DMS 273 treated with DMSO at 0.1 percent for 48 hours (cell line): ENCODE results near the gene EIF3F.
A peak's percentile ranks its signal among the peaks of the same experiment; 100 is the strongest.

Source experiments
- DNase-seq: peaks from one replicate; lab custom pipeline; 2025; lab: John Stamatoyannopoulos, UW

Gene EIF3F

DNA sequence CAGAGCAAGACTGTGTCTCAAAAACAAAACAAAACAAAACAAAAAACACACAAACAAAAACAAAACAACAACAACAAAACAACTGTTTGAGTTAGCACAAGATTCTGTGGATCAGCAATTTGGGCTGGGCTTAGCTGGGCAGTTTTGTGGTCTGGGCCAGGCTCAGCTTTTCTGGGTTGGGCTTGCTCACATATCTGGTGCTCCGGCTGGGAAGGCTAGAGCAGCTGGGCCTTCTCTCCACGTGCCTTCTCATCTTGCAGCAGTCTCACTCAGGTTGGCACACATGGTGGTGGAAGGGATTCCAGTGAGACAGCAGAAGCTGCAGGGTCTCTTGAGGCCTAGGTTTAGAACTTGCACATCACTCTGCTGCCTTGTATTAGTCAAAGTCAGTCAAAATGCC is 35.7 kb downstream of the EIF3F start:
- no peak for DNase-seq

DNA sequence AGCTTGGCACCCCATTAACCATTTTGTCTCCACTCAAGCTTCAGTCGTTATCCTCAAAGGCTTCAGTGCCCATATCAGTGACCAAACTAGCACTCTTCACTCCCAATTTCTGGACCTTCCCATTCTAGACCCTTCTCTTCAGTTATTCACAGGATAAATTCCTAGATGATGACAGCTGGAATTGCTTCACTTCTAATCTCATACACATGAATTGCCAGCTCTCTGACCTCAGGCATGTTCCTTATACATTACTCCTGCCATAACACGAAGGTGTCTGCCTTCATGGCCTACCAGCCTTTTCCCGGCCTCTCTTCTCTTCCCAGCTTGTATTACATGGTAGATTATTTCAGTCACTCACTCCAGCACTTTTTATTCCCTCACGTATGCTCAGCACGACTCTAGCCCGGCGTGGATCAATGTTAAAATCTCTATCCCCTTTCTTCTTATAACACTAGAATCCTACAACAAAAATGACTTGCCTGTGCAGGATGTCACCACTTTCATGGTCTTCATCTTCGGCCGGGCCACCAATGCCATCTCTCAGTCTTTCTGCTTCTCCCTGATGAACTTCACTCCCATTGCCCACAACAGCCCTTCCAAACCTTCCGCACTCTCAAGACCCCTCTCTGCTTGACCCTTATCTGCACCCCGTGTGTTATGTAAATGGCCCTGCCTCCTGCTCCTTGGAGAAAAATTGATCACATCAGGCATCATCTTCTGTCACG is 36.9 kb downstream of the EIF3F start:
- no peak for DNase-seq

DNA sequence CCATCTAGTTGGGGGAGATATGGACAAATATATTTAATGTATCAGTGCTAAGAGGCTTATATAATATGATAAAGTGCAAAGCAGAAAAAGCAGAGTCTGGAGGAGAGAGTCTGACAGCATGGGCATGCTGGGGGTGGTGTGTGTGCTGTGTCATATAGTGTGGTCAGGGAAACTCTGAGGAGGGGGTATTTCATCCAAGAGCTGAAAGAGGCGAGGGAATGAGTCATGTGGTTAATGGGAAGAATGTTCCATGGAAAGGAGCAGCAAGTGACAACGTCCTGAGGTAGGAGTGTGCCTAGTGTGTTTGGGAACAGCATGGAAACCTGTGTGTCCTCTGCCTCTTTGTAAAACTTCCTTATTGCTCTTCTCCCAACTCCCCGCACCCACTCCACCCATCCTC is 38.0 kb downstream of the EIF3F start:
- DNase-seq: no peak

DNA sequence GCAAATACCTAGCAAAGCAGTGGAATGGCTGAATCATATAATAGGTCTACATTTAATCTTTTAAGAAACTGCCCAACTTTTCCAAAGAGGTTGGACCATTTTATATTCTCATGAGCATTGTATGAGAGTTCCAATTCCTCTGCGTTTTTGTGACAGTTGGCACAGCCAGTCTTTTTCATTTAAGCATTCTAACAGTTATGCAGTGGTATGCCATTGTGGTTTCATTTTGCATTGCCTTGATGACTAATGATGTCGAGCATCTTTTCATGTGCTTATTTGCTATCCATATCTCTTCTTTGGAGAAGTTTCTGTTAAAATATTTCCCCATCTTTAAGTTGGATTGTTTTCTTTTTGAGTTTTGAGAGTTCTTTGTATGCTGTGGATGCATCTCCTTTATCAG is 38.7 kb downstream of the EIF3F start:
- no peak for DNase-seq

DNA sequence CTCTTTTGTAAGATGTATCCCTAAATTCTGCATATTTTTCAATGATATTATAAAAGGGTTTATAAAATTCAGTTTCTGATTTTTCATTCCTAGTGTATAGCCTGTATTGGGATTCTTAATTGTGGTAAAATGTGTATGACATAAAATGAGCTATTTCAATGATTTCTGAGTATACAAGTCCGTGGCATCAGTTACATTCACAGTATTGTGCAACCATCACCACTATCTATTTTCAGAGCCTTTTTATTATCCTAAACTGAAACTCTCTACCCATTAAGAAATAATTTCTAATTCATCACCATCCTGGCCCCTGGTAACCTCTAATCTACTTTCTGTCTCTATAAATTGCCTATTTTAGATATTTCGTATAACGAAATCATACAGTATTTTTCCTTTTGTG is 39.8 kb downstream of the EIF3F start:
- no peak for DNase-seq

DNA sequence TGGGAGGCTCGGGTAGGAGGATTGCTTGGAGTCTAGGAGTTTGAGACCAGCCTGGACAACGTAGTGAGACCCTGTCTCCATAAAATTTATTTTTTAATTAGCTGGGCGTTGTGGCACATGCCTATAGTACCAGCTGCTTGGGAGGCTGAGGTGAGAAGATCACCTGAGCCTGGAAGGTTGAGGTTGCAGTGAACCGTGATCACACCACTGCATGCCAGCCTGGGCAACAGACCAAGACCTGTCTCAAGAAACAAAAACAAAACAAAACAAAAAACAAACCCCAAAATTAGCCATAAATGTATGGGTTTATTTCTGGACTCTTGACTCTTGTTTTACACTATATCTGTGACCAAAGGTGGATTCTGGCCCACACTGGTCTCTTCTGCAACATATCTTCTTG is 41.6 kb downstream of the EIF3F start:
- no peak for DNase-seq

DNA sequence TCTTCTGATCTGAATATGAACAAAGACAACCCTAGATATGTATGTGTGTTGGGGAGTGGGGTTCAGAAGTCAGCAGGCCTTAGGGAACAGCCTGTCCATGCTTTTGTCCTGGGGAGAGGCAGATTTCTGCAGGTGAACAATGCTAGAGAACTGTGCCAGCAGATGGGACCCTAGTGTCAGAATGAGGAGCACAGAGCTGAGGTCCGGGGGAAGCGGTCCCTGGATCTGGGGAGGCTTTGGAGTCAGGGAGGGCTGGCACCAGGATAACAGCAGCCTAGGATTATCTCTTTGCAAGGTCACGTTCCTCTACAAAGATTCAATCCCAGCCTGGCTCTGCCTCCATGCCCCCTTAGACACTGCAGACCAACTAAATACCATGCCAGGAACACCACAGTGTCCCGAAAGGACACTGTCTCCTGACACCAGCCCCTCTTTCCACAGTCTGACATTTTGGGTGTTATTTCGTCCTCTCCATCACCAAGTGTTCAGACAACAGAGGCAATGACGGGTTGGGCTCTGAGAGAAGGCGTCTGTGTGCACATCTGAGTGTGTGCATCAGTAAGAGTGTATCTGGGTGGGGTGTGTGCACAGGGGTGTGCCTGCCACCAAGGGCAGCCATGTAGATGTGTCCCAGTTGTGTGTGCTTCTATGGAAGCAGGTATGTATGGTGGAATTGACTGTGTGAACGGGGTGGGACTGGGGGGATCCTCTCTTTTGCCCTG is 43.5 kb downstream of the EIF3F start:
- no peak for DNase-seq

DNA sequence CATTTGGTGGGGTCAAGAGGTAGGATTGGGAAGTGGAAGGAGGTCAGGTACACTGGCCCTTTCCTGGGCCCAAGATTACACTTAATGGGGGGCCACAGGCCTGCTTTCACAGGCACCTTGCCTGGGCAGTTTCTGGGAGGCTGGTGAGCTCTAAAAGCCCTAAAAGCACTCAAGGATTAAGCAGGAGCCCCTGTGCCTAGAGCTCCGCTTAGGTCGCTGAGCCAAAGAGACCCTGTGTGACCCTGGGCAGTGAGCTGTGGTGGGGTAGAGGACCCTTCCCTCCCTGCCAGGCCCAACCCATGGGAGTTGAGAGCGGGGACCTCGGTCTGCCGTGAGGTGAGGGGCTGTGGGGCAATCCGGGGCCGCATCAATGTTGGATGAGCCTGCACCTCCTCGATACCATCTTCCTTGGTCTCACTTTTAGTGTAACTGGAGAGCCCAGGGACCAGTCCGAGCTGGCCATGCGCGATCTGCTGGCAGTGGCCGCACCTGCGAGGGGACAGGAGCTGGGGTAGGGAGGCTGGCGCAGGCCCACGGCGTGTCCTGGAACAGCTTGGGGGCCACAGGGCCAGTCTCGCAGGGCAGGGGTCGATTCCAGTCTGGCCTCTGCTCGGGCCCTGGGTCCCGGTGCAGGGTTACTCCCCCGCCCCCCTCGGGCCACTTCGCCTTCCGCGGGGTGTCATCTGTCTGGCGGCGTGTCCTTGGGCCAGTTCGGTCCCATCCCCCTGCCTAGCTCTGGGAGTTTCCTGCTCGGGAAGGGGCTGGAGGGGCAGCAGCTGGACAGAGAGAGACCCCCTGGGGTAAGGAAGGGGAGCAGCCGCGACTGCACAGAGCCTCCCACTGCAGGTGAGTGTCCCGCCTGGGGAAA is 44.3 kb downstream of the EIF3F start:
- DNase-seq: no peak

DNA sequence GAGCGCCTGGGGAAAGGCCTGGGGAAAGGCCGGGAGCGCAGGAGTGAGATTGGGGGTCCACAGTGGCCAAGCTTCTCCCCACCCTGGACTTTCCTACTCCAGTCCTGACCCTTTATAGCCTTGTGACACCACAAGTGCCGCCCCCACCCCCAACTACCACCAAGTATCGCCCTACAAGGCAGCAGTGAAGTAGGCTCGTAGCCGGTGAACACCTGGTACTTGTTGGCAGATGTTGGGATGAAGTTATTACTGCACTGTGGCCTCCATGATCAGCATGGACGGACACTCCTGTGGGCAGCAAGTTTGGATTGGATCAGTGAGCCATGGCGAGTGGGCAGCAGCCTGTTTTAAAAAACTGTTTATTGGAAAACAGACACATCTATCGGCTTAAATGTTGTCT is 45.0 kb downstream of the EIF3F start:
- no peak for DNase-seq

DNA sequence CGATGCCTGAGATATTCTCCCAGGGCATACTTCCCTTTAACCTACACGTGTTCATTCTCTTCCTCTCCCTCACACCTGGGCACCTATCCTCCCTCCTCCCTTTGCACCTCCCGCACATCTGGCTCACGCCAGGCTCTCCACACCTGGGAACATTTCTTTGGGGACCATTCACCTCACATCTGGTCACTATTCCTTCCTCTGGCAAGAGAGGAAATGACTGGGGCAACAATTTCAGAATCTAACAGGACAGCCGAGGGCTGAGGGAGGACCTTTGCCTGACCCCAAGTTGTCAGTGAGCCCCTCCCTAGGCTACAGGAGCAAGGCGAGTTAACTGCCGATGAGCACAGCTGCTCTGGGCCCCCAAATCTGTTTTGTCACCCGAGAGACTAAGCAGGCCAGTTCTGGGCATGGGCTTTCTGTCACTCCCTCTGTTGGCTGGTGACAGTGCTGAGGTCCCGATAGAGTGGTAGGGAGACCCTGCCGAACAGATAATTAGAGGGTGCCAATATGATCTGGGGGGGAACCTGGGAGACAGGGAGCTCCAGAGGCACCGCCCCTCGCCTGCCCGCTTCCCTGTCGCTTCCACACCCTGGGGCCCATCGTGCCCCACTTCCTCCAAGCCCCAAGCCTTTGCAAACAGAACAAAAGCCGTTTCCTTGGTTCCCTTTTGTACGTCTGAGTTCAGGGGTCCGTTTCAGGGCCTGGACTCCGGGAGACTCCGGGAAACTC is 45.6 kb downstream of the EIF3F start:
- no peak for DNase-seq

DNA sequence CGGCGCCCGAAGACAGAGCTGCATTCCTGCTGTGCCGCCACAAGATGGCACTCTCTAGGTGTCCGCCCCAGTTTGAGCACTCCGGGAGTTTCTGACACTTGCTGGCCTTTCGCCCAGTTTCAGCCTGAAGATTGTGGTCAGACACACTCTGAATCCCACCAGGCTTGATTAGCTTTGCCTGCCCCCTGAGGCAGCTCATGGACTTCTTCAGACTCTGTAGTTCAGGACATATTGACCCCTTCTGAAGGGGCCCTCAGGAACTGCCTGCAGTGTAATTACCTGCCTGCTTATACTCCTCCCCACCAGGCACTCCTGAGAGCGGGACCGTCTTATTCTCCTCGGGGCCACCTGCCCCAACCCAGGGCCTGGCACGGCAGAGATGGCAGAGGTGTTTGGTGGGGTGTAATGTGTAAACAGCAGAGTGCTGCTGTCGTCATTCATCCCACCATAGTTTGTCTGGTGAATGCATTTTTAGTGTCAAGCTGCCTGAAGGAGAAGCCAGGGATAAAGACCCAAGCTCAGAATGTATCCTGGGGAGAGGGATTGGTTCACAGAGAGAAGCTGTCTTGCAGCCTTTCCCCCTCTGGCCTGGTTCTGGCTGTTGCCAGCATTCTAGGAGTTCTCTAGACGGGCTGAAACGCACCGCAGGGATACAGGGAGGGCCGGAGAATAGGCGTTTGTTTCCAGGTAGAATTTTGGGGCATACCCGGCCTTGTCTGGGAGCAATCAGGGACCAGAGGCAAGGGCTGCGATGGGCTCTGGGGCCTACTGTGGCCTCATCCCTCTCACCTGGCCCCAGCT is 46.4 kb downstream of the EIF3F start:
- DNase-seq: peak; percentile 32

DNA sequence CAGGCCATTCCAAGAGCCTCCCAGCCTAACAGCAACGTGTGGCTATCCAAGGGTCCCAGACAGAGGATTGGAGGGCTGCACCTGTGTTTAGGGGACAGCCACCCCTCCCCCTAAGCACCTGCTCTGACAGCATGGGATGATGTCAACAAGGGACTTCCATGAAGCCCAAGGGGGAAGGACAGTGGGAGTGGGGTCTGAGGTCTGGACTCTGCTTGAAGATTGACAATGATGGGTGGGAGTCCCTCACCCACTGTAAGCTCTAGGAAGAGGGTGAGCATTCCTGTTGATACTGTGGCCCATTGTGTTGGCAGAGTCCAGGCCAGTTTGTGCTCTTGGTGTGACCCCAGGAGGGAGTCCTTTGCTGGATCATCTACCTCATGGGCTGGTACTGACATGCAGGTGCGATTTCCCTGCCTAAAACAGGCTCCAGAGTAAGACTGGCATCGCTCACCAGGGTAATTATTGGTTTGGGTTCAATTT is 47.0 kb downstream of the EIF3F start:
- no peak for DNase-seq

DNA sequence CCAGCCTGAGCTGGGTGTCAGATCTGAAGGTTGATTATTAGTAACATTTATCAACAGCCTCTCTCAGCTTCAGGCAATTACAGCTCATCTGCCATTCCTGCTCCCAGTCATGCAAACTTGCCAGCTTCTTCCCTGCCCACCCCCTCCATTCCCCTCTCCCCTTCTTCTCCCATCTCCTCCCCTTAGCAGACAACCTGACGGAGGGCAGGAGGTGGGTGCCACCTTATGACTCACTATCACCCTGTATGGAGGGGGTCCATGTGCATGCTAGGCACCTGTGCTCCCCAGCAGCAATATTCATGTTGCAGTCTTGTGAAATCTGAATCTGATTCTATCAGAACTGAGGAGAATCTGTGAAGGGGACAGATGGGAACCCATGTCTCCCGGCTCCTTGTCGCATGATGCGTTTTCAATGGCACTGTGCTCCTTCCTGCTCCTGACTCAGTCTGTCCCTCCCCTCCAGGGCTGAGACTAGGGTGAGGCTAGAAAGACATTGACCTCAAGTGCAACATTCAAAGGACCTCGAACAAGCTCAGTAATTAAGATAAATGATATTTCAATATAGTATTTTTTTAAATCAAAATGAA is 47.6 kb downstream of the EIF3F start:
- DNase-seq: no peak

DNA sequence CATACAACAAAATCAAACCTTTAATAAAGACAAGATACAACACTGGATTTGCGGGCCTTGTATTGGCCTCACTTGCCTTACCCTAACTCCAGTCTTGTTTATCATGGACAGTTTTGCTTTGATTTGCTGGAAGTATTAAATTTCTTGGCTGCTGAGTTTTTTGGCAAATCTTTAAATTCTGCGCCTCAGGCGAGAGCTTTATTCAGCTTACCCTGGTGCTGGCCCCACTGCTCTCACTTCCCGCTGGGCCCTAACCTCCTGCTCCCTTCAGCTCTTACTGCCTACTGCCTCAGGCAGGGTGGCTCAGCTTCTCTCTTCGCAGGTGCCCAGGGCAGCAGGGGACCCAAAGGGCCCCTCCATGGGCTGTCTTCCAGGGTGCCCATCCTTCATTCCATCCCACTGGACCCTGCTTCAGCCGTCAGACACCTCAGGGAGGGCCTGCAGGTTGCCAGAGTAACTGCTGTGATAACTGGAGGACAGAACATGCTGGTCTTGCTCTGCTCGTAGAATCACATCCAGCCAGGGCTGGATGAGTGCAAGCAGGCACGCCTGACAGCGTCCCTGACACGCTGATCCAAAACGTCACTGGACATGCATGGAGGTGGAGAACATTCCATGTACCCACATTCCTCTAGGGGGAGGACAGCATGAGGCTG is 48.2 kb downstream of the EIF3F start:
- DNase-seq: no peak

DNA sequence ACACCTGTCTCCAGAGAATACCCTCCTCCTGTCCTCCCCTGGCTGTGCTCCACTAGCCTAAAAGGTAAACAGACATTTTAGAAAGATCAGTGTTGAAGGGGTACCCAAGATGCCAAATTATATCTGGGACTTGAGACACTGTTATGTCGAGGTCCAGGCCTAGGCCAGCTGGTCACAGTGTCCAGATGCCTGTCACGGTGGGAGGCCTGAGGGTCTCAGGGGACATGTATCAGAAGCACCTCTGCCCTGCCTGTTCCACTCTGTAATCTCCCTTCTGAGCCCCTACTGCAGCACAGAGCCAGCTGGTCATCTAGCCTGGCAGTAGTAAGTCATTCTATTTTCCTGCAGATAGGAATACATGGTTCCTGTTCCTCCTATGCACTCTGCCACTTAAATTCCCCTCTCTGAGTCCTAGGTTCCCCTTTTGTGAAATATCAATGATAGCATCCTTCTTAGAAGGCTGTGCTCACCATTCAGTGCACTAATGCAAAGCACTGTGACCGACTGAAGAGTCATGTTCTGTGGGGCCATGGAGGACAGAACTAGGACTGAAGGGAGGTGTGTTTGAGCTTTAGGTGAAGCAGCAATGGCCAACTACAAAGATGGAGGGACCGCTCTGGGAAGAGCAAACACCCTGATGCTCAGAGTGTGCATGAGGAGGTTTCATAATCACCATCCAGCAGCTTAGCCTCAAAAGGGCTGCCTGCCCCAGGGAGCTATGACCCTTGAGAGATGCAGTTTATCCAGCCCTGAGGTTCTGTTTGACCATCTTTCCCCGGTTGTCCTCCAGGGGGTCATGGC is 49.1 kb downstream of the EIF3F start:
- DNase-seq: no peak

DNA sequence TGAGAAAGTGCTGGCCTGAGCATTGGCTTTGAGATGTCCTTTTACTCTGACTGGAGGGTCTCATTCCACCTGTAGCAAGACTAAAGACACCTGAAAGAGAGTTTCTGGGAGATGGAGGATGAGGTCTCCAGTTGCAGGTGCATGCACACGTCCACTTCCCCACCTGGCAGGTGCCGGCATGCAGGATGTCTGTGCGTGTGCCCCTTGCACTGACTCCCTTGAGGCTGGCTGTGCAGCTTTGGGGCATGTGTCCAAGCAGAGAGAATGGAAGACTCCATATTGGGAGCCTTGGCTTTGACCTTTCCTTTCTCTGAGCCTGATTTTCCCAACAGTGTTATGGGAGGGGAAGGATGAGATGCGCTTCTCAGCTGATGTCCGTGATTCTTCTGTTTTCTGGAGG is 49.8 kb downstream of the EIF3F start:
- DNase-seq: no peak

DNA sequence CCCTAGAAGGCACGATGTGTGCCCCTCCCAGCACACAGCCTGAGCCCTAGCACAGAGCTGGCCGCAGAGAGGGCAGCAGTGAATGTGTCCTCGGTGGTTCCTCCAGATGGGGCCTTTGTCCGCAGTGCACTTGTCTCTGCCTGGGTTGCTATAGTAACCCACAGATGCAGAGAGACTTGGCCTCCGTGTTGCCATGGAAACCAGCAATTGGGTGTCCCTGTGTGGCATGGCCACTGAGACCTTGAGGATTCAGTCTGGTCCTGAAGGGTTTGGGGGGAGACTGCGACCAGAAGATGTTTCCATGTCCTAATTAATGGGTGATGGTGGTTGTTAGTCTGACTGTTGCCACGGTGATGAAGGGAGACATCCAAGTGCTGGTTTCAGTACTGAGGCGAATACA is 51.3 kb downstream of the EIF3F start:
- DNase-seq: no peak

DNA sequence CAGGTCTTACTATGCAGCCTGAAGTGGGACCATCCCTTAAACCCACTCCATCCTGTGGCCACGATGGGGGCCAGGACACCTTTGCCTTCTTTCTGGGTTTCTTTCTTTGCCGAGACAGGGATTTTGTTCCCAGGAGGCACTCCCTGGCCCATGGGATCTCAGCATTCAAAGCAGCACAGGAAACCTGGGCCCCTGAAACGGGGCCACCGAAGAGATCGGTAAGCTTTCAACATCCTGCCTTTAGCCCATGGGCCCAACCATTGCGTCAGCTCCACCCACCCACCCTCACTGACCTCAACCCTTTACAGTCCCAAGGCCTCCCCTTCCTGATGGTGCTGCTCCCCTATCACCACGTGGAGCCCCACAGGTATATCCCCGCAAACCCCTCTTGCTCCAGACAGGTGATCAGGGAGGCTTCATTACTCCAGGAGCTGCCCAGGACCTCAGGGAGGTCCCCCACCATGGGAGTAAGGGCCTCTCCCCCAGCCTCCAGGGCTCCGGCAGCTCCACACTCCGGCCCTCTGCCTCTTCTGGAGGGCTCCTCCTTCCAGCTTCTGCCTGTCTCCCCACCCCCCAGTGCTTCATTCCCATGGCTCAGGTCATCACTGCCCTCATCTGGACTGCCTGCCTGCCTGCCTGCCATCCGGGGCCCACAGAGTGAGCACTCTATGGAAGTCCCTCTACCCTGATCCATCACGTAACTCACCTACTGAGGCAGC is 51.8 kb downstream of the EIF3F start:
- DNase-seq: no peak
